22Rv1 (cell line): ENCODE data around the gene RAP2C.

ENCODE experiments used
- H3K27ac ChIP-seq: fragments of 450-650 bp; 2 replicates; pipeline ENCODE4 v1.5.1; 2017
- CTCF ChIP-seq: fragments of 450-650 bp; IDR thresholded peaks from 2 replicates; pipeline ENCODE4 v1.5.1; 2017; ENCODE audit warnings: mild to moderate bottlenecking
- ZFX ChIP-seq: fragments of 450-650 bp; IDR thresholded peaks from 2 replicates; pipeline ENCODE4 v1.6.1; 2017; ENCODE audit warnings: antibody characterized with exemption, borderline replicate concordance

Gene RAP2C

GRCh38 chrX:132200976-132201375, 18.3 kb downstream of the RAP2C start:
- no peak overlapping the region for H3K27ac ChIP-seq
- no peak for TF ChIP-seq ZFX
- no peak for TF ChIP-seq CTCF

- TF ChIP-seq ZFX (no peak), CTCF (no peak)
Observed at GRCh38 chrX:132199941-132200340, 19.3 kb downstream of the RAP2C start.

GRCh38 chrX:132193872-132194574, 25.2 kb downstream of the RAP2C start:
- H3K27ac ChIP-seq = no peak overlapping the region
- TF ChIP-seq ZFX = no peak
- TF ChIP-seq CTCF = no peak

More at GRCh38 chrX:132199941-132200340, 19.3 kb downstream of the RAP2C start:
- no peak overlapping the region for H3K27ac ChIP-seq

- no peak overlapping the region for H3K27ac ChIP-seq
- TF ChIP-seq ZFX = no peak
- no peak for TF ChIP-seq CTCF
Observed at GRCh38 chrX:132191938-132192337, 27.3 kb downstream of the RAP2C start.

GRCh38 chrX:132188175-132188574, 31.1 kb downstream of the RAP2C start:
- no peak overlapping the region for H3K27ac ChIP-seq
- TF ChIP-seq CTCF = no peak
- TF ChIP-seq ZFX = no peak

GRCh38 chrX:132187451-132187850, 31.8 kb downstream of the RAP2C start:
- no peak overlapping the region for H3K27ac ChIP-seq
- TF ChIP-seq ZFX = no peak
- no peak for TF ChIP-seq CTCF

GRCh38 chrX:132184871-132185270, 34.4 kb downstream of the RAP2C start:
- no peak for TF ChIP-seq CTCF
- no peak for TF ChIP-seq ZFX
- no peak overlapping the region for H3K27ac ChIP-seq
